Liver (tissue), 3 donors: ENCODE measurements around the gene SH2D3A.
"Not testable (repeated sequence)": the region's sequence is repeated elsewhere in the genome, so short reads cannot be mapped to it uniquely, and the experiment has no call there.

Experiments
- ATF3 ChIP-seq: IDR thresholded peaks from 2 replicates; pipeline ENCODE4 v1.6.1; 2016; ENCODE audit warnings: antibody characterized with exemption
- CTCF ChIP-seq: fragments of 150-350 bp; IDR thresholded peaks from 2 replicates; pipeline ENCODE4 v1.5.1; 2017; ENCODE audit warnings: improper control_type of control experiment, low read depth, low read length; ENCODE audit not compliant: missing input control
- FOXA1 ChIP-seq: IDR thresholded peaks from 2 replicates; pipeline ENCODE4 v1.6.1; 2016; ENCODE audit warnings: antibody characterized with exemption
- GABPA ChIP-seq, 2 donors: IDR thresholded peaks in 1 of 2; conservative IDR thresholded peaks in 1 of 2; 2 replicates each; pipeline ENCODE4 v1.6.1; 2016; ENCODE audit warnings: antibody characterized with exemption in 2 of 2, mild to moderate bottlenecking in 1 of 2, moderate library complexity in 1 of 2
- JUND ChIP-seq, 2 donors: IDR thresholded peaks; 2 replicates each; pipeline ENCODE4 v1.6.1; 2016; ENCODE audit warnings: antibody characterized with exemption in 2 of 2
- MAX ChIP-seq: IDR thresholded peaks from 2 replicates; pipeline ENCODE4 v1.6.1; 2016; ENCODE audit warnings: antibody characterized with exemption
- RAD21 ChIP-seq, 2 donors: IDR thresholded peaks; 2 replicates each; pipeline ENCODE4 v1.6.1; 2016; ENCODE audit warnings: antibody characterized with exemption in 2 of 2, mild to moderate bottlenecking in 2 of 2
- REST ChIP-seq: IDR thresholded peaks from 2 replicates; pipeline ENCODE4 v1.6.1; 2016; ENCODE audit warnings: antibody characterized with exemption, mild to moderate bottlenecking
- RXRA ChIP-seq, 2 donors: IDR thresholded peaks; 2 replicates each; pipeline ENCODE4 v1.6.1; 2017 to 2018; ENCODE audit warnings: antibody characterized with exemption in 2 of 2, mild to moderate bottlenecking in 1 of 2
- SP1 ChIP-seq: IDR thresholded peaks from 2 replicates; pipeline ENCODE4 v1.6.1; 2018; ENCODE audit warnings: antibody characterized with exemption, mild to moderate bottlenecking
- TAF1 ChIP-seq: conservative IDR thresholded peaks from 2 replicates; pipeline ENCODE4 v1.6.1; 2016; ENCODE audit warnings: antibody characterized with exemption, mild to moderate bottlenecking
- donor health status: healthy.
- donor health status: healthy.

- TF ChIP-seq CTCF; RXRA (IDR thresholded peaks at IDR 0.05); GABPA (IDR thresholded peaks at IDR 0.05 in 1 of 2, conservative IDR thresholded peaks at IDR 0.05 in 1 of 2); ATF3; TAF1; FOXA1; SP1; REST; JUND (IDR thresholded peaks at IDR 0.05); RAD21 (IDR thresholded peaks at IDR 0.05); MAX: not testable (repeated sequence)
These were observed 4.4 kb upstream of the SH2D3A start for GRCh38 chr19:6771648-6772027.
